OCI-LY7 (cell line): ENCODE results near the gene SPACA5B. TPM values are rescaled to one million over a fixed set of nuclear protein-coding genes. Genes with fewer than 3 reads are reported as not detected.
"Not testable (repeated sequence)": the region's sequence is repeated elsewhere in the genome, so short reads cannot be mapped to it uniquely, and the experiment has no call there.

Source experiments
- BruUV-seq: library from RNA; stranded (reverse); fragments of 400-500 nt; replicated peaks from 2 replicates; lab custom pipeline; 2021; lab: Mats Ljungman, UMichigan
- CTCF ChIA-PET: fragments of 300-600 bp; sonication (Branson Sonifier 250); formaldehyde crosslinking; loops from one replicate; lab custom pipeline; 2022; ENCODE audit warnings: antibody characterized with exemption; ENCODE audit not compliant: unreplicated experiment; lab: Charles Lee
- POLR2A ChIA-PET: fragments of 300-600 bp; sonication (Branson Sonifier 250); formaldehyde crosslinking; loops from one replicate; lab custom pipeline; 2022; ENCODE audit warnings: antibody characterized with exemption; lab: Charles Lee
- DNase-seq: peaks from one replicate; pipeline ENCODE4 v3.0.0-alpha.2; 2015; ENCODE audit warnings: low spot score
- H2AFZ ChIP-seq: fragments of 200-600 bp; sonication (generic), shearing (Covaris generic); 2 replicates; pipeline ENCODE4 v1.6.1; 2014; ENCODE audit warnings: mild to moderate bottlenecking, antibody characterized with exemption, low read length, moderate library complexity
- H3K27ac ChIP-seq: fragments of 200-600 bp; sonication (generic); 2 replicates; pipeline ENCODE4 v1.5.1; 2014; ENCODE audit warnings: mixed run types, low read depth, mild to moderate bottlenecking, moderate library complexity, low read length, inconsistent platforms; ENCODE audit not compliant: poor library complexity, severe bottlenecking
- H3K36me3 ChIP-seq: fragments of 200-600 bp; sonication (generic); 2 replicates; pipeline ENCODE4 v1.6.1; 2014; ENCODE audit warnings: mild to moderate bottlenecking, antibody characterized with exemption, low read length, moderate library complexity, mixed read lengths; ENCODE audit not compliant: insufficient read depth
- H3K4me1 ChIP-seq: fragments of 200-600 bp; sonication (generic); 2 replicates; pipeline ENCODE4 v1.5.1; 2014; ENCODE audit warnings: mild to moderate bottlenecking, low read length; ENCODE audit not compliant: insufficient read depth, poor library complexity, severe bottlenecking
- H3K4me2 ChIP-seq: fragments of 200-600 bp; sonication (generic); 2 replicates; pipeline ENCODE4 v1.6.1; 2014; ENCODE audit warnings: mild to moderate bottlenecking, low read length
- H3K4me3 ChIP-seq: fragments of 200-600 bp; sonication (generic); 2 replicates; pipeline ENCODE4 v1.5.1; 2014; ENCODE audit warnings: mild to moderate bottlenecking, low read depth, low read length; ENCODE audit not compliant: poor library complexity, severe bottlenecking
- H3K79me2 ChIP-seq: fragments of 200-600 bp; sonication (generic); 2 replicates; pipeline ENCODE4 v1.6.1; 2016; ENCODE audit warnings: low read depth, mild to moderate bottlenecking, low read length, moderate library complexity, mixed read lengths; ENCODE audit not compliant: insufficient read depth
- H3K9me2 ChIP-seq: fragments of 200-600 bp; sonication (generic); 2 replicates; pipeline ENCODE4 v1.6.1; 2016; ENCODE audit warnings: mild to moderate bottlenecking, low read length, mixed read lengths; ENCODE audit not compliant: insufficient read depth
- H3K9me3 ChIP-seq: fragments of 200-600 bp; sonication (generic); 2 replicates; pipeline ENCODE4 v1.6.1; 2014; ENCODE audit warnings: mild to moderate bottlenecking, mixed run types, low read length, mixed read lengths
- H4K20me1 ChIP-seq: fragments of 200-600 bp; sonication (generic); 2 replicates; pipeline ENCODE4 v1.6.1; 2014; ENCODE audit warnings: mild to moderate bottlenecking, antibody characterized with exemption, low read length, moderate library complexity, mixed read lengths; ENCODE audit not compliant: insufficient read depth
- intact Hi-C: fragments of 100-400 bp; cut with micrococcal nuclease; formaldehyde crosslinking; loops from one replicate; pipeline ENCODE4 v1.10.0; 2022; ENCODE audit not compliant: unreplicated experiment
- total RNA-seq, 2 experiments: library from RNA; depleted of rRNA in 1 of 2; stranded (reverse); fragments of >200 nt in 1 of 2; shearing (Covaris generic) in 1 of 2; gene quantifications; 2 replicates each; pipeline ENCODE4 v1.2.3, GENCODE V29; 2014 to 2022

Gene SPACA5B
- total RNA-seq, 2 experiments from 2014 or later: not detected

DNA sequence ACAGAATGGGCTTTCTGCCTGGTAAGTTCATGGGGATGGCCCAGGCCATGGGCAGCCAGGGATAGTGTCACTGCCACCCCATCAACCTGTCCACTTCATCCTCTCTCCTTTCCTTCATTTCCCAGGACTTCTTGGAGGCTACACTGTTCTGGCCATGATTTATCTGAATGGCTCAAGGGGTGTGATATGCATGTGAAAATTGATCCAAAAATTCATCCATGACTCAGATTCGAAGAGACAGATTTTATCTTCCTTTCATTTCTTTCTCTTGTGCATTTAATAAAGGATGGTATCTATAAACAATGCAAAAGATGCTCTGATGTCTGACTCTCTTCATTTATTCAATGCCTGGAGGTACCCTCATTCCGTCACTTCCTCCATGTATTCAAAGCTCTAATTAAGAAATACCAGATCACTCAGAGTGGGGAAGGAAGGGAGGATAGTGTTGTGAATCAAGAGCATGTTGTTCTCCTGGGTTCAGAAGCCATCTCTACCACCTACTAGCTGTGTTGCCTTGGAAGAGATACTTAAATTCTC, 1.9 kb downstream of the SPACA5B start:
- H3K4me1 ChIP-seq, DNase-seq, H4K20me1 ChIP-seq, H3K27ac ChIP-seq, POLR2A ChIA-PET, H2AFZ ChIP-seq, H3K9me2 ChIP-seq, intact Hi-C loops, H3K79me2 ChIP-seq, H3K9me3 ChIP-seq, BruUV-seq, CTCF ChIA-PET, H3K36me3 ChIP-seq, H3K4me2 ChIP-seq, H3K4me3 ChIP-seq: not testable (repeated sequence)

DNA sequence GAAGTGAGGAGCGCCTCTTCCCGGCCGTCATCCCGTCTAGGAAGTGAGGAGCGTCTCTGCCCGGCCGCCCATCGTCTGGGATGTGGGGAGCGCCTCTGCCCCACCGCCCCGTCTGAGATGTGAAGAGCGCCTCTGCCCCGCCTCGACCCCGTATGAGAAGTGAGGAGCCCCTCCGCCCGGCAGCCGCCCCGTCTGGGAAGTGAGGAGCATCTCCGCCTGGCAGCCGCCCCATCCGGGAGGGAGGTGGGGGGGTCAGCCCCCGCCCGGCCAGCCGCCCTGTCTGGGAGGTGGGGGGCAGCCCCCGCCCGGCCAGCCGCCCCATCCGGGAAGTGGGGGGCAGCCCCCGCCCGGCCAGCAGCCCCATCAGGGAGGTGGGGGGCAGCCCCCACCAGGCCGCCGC, 8.7 kb downstream of the SPACA5B start:
- POLR2A ChIA-PET, H3K9me3 ChIP-seq, H3K4me1 ChIP-seq, H3K79me2 ChIP-seq, H2AFZ ChIP-seq, H3K36me3 ChIP-seq, H3K4me2 ChIP-seq, H4K20me1 ChIP-seq, CTCF ChIA-PET, BruUV-seq, intact Hi-C loops, H3K9me2 ChIP-seq, H3K27ac ChIP-seq, DNase-seq, H3K4me3 ChIP-seq: not testable (repeated sequence)

DNA sequence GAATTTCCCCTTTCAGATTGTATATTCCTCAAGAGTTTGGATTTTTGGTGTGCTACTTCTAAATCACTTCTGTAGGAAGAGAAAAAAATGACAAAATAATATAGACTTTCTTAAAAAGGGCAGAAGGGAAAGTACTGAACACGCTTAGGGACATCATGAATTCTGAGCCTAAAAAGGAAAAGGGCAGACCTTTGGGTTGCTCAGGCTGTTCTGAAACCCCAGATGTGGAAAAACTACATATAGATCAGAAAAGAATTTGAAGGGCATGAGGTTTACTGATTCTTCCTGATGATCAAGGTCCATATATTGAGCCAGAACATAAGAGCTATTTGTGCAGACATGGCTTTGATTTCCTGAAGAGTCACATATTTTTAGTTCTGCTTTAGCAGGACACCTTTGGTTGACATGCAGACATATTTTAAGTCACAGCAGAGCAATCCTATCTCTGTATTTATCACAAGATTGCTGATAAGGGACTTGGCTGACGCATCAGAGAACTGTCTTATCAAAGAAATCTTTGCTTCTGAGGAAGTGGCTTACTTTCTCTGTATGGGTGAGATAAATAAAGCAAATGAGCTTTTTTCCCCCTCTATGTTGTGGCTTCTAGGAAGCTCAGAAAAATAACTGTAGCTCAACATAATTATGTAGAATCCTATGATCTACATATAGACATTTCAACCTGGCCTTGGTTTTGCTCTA, 11.5 kb downstream of the SPACA5B start:
- H3K27ac ChIP-seq, H3K9me2 ChIP-seq, H4K20me1 ChIP-seq, intact Hi-C loops, BruUV-seq, DNase-seq, H3K4me1 ChIP-seq, H3K4me3 ChIP-seq, POLR2A ChIA-PET, CTCF ChIA-PET, H3K9me3 ChIP-seq, H2AFZ ChIP-seq, H3K36me3 ChIP-seq, H3K4me2 ChIP-seq, H3K79me2 ChIP-seq: not testable (repeated sequence)

DNA sequence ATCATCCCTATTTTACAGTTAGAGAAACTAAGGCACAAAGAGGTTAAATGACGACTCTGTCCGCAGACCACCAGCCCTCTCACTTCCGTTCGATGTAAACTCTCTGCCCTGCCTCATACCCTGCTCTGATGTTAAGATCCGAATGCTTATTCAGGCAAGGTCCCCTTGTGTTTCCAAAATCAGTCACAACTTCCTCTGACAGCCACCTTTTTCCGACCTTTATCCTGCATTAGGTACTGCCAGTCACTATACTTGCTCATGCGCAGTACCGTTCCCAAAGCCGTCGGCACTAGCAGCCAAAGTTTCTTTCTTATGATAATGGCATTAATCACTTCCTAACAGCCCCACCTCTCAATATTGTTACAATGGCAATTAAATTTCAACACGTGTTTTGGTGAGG, 12.3 kb downstream of the SPACA5B start:
- H3K4me2 ChIP-seq, H3K4me1 ChIP-seq, H3K27ac ChIP-seq, H3K4me3 ChIP-seq, intact Hi-C loops, H2AFZ ChIP-seq, H3K9me2 ChIP-seq, POLR2A ChIA-PET, H3K36me3 ChIP-seq, H3K9me3 ChIP-seq, BruUV-seq, CTCF ChIA-PET, DNase-seq, H4K20me1 ChIP-seq, H3K79me2 ChIP-seq: not testable (repeated sequence)
